Measurements from ENCODE around the gene PDLIM4.

The PDLIM4 gene

DNA sequence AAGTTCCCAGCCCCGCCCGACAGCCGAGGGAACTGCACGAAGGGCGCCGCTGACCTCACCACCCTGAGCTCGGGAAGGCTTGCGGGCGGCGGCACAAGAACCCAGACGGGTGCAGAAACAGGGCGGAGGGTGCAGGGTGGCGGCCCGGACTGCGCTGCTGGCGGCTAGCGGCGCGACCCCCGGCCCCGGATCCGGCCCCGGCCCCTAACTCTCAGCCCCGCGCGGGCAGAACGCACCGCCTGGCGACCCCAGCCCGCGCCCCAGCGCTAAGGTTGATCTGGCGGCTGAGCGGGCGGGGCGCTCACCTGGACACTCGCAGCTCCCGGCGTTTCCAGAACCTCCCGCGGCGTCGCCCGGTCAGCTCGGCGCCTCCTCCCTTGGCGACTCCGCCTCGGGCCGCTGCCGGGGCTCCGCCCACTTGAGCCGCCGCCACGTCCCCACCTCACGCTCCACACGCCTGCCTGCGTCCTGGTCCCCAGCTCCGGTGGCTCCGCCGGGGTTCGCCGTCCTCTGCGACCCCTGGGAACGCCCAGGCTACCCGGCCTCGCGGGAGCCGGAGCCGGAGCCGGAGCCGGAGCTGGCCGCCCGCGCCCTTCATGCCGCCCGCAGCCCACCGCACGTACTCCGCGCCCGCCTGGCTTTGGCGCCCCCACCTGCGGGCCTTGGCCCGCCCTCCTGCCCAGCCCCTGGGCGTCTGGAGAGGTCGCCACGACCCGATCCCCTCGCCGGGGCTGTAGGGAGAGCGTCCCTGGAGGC, 29.8 kb upstream of the PDLIM4 start, which contains the start of gene P4HA2:
P4HA2 (minus strand) TSS at position 369 of the 756 bp plus-strand sequence. CDS start 9,227 bp downstream, outside the sequence.
- DNase-seq: peak; percentile 75

DNA sequence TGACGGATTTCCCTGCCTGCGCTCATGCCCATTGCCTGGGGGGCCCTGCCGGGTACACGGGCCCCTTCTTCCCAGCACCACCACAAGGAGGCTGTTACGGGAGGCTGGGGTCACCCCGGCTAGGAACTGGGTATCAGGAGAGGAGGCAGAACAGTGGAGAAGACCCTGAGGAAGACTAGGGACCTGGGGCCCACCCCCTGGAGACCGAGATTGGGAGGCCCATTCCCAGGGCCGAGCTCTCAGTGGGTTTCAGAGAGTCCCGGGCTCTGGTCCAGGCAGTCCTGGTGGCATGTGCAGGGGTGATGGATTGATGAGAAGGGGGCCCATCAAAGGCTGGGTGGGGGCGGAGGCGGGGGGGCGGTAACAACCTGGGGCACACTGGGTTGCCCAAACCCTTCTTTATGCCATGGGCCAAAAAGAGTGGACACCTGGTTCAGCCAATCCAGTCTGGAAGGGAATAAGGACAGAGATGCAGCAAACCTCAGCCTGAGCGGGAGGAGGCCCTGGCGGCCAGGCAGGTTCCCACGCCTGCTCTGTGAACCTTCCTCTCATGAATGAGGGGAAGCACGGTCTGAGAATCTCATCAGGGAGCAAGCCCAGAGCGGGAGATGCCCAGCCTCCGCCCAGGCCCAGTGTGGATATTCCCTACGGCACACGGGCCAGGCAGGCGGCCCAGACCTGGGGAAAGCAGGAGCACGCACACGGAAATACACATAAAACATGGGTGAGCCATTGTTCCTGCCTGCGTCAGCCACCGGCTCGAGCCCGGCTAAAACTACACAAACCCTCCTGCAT, 29.1 kb upstream of the PDLIM4 start:
- peak; percentile 44 for DNase-seq

DNA sequence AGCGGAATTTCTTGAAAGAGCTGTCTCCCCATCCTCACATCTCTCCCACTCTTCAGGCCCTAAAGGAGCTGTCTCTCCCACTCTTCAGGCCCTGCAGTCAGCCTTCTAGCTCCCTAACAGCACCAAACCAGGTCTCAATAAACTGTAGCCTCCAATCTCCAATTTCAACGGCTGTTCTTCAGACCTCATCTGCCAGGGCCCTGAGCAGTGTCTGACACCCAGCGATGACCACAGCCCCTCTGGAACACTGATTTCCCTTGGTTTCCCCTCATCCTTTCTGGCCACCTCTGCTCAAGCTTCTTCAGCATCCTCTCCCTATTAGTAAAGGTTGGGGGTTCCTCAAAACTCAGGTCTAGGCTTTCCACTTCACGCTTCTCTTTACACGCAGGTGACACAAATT, 28.3 kb upstream of the PDLIM4 start:
- peak; percentile 44 for DNase-seq

DNA sequence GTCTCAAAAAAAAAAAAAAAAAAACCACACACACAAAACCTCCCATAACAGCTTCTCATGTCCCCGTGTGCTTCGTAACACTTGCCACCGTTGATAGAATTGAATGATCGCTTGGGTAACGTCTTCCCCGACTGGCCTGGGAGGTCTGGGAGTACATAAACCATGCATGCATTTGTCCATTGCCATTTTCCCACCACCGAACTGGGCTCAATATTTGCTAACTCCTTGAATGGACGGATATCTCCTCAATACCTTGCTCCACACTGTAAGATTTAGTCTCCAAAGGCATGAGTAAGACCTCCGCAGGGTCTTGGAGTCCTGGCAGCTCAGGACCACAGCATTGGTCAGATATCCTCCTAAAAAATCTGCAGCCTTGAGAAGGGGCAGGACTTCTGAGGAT, 26.6 kb upstream of the PDLIM4 start:
- DNase-seq: peak; percentile 9

DNA sequence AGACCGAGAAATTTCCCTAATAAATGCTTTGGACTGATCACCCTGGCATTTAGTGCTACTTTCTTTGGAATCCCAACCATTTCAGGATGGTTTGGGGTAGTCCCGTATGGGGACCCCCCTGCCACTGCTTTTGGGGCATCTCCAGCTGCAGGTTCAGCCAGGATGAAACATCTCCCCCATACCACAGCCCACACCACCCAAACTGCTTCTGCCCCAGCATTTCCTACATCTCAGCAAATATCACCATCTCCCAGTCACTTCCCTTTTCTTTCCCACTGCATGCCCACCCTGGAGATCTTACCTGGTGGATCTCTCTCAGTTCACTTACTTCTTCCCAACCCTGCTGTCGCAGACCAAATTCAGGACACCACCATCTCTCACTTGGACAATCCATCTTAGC, 25.0 kb upstream of the PDLIM4 start:
- no peak for DNase-seq

DNA sequence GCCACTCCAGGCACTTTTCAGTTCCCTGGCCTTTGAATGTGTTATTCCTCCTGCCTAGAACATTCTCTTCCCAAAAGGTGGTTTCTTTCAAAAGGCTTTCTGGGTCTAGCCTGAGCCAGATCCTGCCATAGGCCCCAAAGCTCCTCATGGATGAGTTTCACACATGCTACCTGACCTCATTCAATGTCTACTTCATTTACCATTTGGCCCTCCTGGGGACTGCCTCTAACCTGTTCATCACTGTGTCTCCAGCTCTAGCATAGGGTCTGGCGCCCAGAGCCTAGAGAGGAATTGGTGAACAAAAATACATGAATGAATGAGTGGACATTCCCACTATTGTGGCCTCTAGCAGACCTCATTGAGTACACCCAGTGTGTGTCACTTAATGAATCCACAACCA, 24.4 kb upstream of the PDLIM4 start:
- DNase-seq: peak; percentile 57

DNA sequence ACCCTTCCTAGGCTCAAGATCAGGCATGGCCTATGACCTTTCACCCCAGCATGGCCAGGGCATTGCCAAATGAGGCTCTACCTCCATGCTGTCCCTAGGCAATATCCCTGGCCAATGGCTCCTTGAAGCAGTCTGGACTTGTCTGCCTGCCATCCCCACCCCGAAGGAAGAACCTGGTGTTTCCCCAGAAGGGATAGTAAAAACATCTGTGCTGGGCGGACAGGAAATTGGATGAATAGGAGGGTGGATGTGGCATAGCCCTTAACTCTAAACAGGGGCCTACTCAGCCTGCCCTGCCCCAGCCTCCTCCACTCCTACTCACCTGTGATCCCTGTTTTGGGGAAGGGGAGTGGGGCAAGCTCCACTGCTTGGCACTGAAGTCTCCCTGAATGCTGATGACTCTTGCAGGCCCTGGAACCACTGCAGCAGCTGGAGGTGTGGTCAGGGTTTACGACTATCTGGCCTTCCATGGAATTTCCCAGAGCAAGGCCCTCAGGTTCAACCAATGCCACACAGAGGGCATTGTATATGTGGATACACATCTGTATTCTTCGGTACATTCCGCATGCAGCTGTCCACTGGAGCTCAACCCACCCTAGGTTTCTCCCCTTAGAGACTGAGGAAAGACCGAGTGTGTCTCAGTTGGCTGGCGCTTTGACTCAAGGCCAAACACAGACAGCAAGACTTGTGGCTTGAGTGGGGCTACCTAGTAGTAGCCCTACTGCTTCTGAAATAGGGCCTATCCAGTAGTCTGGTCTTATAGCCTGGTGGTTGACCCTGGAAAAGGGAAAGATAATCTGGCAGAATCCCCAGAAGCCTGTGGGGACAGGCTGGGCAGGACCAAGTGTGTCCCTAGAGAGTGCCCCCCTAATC, 23.4 kb upstream of the PDLIM4 start:
- peak; percentile 41 for DNase-seq

DNA sequence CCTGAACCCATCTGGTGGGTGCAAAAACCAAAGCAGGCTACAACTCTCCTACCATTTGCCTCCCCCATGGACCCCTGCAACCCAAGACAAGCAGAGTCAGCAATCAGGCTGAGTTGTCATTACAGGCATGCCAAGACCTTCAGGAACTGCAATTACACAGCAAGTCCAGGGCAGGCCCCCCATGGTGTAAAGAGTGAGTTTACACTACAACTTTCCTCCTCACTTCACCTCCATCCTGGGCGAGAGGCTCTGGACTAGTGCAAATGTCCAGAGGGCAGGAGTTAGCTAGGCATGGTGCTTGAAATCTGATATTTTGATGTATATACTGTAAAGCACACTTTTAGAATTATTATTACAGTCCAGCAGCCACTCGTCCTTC, 22.8 kb upstream of the PDLIM4 start:
- DNase-seq: peak; percentile 37

DNA sequence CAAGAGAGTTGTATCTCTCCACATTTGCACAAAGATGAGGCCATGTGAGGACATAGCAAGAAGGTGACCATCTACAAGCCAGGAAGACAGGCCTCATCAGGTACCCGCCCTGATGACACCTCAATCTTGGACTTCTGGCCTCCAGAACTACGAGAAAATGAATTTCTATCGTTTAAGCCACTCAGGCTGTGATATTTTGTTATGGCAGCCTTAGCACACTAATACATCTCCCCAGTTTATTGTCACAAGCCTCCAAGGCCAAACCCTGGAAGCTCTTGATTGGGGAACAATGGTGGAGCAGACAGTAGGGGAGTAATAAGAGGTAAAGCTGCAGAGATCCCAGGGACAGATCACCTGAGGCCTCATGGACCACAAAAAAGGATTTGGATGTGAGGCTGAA, 22.2 kb upstream of the PDLIM4 start:
- DNase-seq: no peak

DNA sequence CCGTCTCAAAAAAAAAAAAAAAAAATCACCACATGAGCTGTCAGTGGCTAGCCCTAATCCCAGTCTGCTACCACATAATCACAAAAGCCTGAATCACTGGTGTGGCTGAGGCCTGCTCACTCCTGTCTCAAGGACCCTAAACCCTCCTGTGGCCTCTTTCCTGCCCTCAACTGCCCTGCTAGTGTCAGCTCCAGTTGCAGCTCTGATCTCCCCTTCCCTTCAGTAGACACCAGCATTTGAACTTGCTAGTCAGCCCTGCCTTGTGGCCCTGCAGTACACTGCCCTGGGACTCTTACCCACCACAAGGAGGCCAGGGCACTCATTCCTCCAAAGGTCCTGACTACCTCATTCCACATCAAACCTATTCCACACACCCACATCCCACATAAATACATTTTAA, 20.4 kb upstream of the PDLIM4 start:
- DNase-seq: peak; percentile 28

DNA sequence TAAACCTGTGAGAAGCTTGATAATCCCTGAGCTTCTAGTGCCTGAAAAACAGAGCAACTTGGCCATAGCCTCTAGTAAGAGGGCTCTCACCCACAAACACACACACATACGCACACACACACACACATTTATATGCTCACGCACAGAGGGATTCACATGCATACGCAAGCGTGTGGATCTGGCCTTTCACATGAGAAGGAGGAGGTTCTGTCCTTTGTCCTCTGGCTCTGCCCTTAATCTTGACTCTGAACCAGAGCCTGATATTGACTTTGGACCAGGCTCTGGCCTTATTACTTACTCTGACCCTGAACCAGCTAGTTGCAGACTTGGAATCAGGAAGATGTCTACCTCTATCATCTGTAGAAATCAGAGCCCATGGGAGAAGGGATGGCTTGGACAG, 19.8 kb upstream of the PDLIM4 start:
- peak; percentile 53 for DNase-seq

DNA sequence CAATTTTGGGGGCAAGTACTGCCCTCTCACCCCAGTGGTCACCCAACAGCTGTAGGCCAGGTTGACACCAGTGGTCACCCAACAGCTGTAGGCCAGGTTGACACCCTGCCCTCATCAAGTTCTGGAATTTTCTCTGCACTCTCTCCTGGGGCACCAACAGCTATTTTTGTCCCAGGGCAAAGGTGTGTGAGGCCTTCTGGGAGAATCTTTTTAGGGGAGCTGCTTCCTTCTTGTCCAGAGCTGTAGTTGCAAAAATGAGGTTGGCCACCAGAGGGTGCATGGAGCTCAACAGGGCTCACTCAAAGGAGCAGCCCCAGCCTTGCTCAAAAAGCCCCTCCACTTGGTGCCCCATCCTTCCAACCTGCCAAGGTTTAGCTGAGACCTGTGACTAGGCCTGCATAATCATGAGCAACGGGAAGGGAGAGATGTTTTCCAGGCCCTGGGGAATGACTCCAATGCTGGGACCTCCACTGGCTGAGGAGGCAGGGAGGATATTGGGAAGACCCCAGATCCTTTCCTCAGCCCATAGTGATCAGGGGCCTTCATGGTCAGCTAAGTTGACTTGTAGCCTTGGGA, 19.2 kb upstream of the PDLIM4 start:
- peak; percentile 90 for DNase-seq

DNA sequence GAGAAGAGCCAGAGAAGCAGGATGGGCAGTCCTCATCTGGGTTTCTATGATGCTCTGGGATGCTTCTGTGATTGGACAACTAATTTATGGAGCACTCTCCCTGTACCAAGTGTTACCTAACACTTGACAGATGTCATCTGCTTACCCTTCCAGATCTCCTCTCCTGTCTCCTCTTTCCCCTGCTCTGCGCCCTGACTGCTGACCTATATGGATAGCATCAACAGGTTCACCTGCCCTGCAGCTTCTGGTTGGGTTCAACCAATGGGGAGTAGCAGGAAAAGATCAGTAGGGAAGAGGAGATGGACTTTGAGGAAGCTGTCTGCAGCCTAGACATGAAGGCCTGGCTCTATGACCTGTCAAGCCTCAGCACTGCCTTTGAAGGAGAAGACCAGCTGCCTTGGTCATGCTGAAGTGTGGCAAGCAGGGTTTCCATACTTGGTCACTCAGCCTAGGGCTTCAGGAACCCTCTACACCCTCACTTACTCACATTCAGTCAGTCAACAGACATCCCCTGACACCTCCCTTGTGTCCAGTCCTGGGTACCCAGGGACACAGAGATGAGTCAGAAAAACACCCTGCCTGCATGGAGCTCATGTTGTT, 18.5 kb upstream of the PDLIM4 start:
- DNase-seq: peak; percentile 47

DNA sequence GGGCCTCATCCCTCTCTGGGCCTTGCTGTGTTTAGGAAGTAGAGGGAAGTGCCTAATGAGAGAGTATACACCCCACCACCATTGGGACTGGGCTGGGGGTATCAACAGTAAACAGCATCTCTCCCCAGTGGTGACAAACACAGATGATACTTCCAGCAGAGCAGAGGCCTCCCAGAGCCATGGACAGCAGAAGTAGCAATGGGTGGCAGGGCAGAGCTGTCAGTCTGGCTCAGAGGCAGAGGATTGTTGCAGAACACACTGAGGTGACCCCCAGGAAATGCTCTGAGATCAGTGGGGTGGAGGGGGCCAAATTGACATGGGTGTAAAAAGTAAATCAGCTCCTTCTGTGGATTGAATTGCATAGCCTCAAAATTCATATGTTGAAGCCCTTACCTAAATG, 17.7 kb upstream of the PDLIM4 start:
- DNase-seq: peak; percentile 33

DNA sequence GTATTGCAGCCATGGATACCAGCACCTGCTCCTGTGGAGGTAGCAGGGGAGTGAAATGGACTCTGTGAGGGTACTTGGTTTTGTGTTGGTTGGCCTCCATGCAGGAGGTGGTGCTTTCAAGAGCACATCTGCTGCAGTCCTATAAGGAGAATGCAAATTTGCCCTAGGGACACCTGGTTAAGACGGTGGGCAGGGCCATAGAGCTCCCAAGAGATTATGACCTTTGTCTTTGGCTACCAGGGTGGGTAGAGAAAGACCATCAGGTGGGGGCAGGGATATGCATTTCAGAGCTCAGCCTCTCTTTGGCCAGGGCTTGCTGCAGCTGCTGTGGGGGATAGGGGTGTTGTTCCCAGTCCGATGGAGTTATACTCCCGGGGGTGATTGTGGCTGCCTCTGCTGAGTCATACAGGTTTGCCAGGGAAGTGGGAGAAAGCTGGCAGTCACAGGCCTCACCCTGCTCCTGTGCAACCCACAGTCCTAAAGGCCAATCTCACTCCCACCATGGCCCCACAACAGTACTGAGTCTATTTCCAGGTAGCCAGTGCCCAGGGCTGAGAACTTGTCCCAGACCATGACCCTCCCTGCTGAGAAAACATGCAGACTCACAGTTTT, 14.0 kb upstream of the PDLIM4 start:
- peak; percentile 17 for DNase-seq

DNA sequence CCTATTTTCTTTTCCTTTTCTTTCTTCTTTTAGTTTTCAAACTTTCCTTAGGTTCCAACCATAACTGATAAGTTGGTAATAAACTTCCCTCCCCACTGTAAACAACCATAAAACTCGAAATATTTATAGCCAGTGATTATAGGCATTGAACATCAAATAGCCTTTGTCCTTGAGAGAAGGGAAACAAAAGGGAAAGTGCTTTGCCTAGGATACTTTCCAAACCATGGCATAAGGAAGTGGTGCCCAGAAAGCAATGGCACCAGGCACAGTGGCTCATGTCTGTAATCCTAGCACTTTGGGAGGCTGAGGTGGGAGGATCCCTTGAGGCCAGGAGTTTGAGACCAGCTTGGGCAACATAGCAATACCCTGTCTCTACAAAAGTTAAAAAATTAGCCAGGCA, 11.9 kb upstream of the PDLIM4 start:
- no peak for DNase-seq

DNA sequence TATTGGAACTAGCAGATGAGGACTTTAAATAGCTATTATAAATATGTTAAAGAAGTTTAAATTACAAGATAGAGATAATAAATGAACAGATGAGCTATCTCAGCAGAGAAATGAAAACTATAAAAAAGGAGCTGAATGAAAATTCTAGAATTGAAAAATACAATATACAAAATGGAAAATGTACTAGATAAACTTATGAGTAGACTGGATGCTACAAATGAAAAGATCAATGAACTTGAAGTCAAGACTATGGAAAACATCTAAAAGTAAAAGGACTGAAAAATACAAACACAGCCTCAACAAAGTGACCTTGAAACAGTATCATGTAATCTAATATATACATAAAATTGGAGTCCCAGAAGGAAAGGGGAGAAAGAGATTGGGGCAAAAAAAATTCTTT, 10.7 kb upstream of the PDLIM4 start:
- DNase-seq: no peak

DNA sequence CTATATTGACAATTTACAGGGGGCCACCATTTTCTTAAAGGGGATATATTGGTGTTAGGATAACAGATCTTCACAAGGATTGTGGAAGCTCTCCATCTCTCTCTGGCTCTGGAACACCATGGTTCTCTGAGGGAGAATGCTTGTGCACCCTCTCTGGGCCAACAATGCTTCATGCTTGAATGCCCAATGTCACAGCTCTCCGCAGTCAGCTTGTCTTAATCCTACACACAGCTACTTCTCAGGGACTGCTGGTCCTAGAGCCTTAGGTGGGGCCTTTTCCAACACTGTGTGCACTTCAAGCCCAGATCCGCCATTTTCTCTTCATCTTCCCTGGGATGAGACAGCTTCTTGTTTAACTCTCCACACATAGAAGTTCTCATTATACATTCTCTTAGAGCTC, 6.9 kb upstream of the PDLIM4 start:
- peak; percentile 22 for DNase-seq

DNA sequence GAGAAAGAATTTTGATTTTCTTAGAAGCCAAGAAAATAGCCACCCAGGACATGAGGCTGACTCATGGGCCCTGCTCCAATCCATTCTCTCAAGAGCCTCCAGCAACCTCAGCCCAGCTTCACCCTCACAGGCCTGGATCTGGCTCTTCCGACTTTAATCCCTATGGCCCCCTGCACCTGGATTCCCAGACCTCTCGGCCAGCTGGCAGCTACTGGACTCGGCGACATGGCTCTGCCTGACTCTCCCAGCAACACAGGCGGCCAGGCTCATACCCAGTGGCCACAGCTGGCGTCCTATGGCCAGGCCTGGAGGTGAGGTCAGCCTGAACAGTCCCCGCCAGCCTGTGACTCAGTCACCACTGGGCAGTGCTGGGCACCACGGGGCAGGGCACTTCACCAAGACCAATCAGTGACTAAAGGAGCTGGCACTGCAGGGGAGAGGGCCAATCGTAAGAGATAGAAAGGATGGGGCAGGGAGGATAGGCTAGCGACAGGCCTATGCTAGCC, 6.2 kb upstream of the PDLIM4 start:
- DNase-seq: peak; percentile 45

DNA sequence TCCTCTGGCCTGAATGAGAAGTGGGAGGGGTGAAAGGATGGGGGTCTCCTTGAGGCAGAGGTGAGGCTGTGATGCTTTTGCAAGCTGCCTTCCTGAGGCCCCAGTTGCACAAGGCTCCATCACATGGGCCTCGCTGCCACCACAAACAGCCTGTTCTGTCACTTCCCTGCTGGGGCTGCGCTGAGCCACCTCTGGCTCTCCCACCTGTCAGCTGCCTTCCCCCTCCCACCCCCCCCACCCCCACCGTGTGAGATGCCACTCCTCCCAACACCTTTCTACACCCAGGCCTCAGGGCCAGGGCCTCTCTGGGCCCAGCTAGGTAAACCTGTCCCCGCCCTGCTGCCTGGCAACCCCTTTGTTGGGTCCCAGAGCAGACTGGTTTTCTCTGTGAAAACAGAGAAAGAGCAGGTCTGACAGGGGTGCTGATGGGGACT, 4.5 kb upstream of the PDLIM4 start:
- DNase-seq: no peak

DNA sequence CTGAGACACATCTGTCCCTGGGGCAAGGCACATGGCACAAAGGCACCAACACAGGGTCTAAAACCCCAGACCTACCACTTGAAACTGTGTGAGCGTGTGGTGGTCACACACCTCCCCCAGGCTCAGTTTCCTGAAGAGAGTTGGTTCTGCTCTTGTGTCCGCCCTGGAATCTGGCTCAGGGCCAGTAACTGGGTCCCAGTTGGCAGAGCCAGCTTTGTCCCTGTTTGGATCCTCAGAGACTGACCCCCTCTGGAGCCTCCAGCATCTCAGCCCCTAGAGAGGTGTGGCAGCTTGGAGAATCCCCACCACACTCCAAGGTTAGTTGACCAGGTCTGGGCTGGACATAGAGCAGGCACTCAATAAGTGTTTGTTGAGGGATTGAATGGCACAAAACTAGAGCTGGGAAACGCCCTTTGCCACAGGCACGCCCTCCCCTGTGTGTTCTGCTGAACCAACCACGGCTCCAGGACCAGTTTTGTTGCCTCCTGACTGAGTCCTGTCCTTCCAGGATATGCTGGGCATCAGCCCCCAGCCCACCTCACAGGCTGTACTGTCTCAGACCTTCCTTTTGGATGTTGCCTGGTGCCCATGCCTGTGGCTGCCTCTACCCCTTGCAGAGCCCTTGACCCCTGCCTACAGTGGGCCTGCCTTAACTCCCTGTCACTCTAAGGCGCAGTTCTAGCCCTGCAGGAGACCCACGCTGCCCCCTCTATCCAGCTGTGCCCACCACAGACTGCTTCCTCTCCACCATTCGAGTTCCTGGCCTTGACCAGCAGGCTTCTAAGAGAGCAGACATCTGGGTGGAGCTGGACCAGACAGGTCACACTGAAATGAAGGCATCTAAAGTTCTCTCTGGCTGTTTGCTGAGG, 3.8 kb upstream of the PDLIM4 start:
- no peak for DNase-seq

Data from activated effector memory CD4-positive, alpha-beta T cell treated with anti-CD3 and anti-CD28 coated beads, Interleukin-2, amount 50 U/mL, for 16 hours (primary cell).